ENCODE measurements around the gene KIF4A.

DNA sequence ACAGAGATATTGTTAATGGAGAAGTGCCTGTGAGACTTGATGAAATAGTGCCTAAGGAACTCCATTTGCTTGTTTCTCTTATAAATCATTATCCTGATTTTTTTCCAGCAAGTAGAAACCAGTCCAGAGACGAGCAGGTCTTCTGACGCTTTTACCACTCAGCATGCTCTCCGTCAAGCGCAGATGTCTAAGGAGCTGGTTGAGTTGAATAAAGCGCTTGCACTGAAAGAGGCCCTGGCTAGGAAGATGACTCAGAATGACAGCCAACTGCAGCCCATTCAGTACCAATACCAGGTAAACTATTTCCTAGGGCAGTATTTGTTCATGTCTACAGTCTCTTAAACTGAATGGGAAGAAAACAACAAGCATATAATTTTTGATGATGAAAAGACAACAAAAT is 63.6 kb downstream of the KIF4A start:
- TF ChIP-seq, protein P1, sequence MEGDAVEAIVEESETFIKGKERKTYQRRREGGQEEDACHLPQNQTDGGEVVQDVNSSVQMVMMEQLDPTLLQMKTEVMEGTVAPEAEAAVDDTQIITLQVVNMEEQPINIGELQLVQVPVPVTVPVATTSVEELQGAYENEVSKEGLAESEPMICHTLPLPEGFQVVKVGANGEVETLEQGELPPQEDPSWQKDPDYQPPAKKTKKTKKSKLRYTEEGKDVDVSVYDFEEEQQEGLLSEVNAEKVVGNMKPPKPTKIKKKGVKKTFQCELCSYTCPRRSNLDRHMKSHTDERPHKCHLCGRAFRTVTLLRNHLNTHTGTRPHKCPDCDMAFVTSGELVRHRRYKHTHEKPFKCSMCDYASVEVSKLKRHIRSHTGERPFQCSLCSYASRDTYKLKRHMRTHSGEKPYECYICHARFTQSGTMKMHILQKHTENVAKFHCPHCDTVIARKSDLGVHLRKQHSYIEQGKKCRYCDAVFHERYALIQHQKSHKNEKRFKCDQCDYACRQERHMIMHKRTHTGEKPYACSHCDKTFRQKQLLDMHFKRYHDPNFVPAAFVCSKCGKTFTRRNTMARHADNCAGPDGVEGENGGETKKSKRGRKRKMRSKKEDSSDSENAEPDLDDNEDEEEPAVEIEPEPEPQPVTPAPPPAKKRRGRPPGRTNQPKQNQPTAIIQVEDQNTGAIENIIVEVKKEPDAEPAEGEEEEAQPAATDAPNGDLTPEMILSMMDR (IDR thresholded peaks at IDR 0.05), result no peak
- no peak for TF ChIP-seq EP300 (IDR thresholded peaks at IDR 0.05; ENCODE audit: low read depth)
